CD4-positive, alpha-beta T cell treated with Interleukin-21 for 1 hour (primary cell): Measurements from ENCODE around the gene DEDD.

Experiments used
- DNase-seq: peaks from one replicate; pipeline ENCODE4 v3.0.0-alpha.2; 2020

The DEDD gene, protein sequence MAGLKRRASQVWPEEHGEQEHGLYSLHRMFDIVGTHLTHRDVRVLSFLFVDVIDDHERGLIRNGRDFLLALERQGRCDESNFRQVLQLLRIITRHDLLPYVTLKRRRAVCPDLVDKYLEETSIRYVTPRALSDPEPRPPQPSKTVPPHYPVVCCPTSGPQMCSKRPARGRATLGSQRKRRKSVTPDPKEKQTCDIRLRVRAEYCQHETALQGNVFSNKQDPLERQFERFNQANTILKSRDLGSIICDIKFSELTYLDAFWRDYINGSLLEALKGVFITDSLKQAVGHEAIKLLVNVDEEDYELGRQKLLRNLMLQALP

DNA sequence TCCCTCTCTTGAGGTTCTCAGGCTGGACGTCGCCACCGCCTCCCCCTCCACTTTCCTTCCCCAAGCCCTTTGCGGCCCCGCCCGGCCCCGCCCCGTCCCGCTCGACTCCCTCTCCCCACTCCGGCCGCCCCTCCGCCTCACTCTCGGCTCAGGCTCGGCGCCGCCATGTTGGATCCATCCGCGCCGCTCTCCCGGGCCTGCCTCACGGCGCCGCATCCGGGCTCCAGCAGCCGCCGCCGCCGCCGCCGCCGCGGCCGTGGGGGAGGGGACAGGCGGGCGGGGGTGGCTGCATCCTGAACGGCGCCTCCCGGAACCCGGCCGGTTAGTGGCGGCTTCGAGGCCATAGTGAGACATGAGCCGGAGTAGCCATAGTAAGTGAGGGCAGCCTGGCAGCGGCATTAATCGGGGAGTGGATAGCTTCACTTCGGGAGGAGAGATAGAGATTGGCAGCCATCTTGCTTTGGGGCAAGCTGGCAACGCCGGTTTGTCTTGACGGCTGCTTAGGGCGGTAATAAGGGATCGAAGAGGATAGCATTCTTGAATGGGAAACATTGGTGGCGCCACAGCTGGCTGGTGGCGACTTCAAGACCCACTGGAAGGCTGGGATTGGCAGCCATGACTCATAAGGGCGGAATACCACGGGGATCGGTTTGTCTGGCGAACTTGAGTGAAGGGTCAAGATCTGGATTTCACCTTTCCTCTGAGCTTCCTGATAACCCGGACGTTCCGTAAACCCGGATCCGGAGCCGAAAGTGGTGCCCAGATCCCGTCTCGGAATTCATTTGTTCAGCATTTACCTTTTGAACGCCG is at the start of gene DEDD:
TSS of gene DEDD (minus strand) at position 258 of the 810 bp plus-strand sequence. CDS start 8,205 bp downstream, outside the sequence.
- DNase-seq: peak; percentile 97

DNA sequence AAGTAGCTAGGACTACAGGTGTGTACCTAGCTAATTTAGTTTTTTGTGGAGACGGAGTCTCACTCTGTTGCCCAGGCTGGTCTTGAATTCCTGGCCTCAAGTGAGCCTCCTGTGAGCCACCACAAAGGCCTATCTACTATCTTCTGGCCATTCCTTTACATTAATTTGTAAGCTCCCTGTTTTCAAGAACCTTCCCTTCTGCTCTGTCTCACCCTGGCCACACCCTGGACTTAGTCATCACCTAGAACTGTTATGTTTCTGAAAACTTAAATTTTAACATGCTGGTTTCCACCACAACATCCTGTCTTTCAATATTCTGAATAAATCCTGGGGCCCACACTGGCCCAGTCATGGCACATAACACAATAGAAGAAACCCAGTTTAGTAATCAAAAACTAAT is 49.7 kb upstream of the DEDD start:
- peak; percentile 78 for DNase-seq

DNA sequence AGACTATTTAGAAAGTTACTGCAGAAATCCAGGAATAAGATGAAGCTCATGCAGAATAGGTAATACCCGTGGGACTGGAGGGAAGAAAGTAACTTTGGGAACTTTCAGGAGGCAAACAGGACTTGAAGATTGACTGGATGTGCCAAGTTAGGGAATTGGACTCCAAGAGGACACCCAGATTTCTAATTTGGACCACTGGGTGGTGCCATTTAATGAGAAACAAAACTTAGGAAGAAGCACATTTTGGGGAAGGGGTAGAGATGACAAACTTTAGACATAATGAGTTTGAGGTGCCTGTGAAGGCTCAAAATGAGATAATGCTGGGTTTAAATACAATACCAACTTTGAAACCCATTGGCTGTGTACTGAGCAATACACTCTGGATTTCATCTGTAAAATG is 48.2 kb upstream of the DEDD start:
- peak; percentile 41 for DNase-seq

DNA sequence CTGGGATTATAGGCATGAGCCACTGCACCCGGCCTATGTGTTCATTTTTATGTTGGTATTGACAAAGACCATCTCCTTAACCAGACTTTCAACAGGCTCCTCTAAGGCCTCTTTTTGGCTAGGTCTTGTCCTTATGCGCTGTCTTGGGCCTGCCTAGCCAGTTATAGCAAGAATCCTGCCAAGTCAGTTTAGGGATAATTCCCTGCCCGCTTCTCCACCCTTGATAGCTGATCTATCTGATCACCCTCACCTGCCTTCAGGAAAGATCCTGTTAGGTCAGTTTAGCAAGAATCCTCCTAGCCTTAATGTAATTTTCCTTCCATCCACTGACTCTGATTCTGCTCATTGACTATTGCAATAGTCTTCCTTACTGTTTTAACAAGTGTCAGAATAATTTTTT is 47.2 kb upstream of the DEDD start:
- DNase-seq: no peak

DNA sequence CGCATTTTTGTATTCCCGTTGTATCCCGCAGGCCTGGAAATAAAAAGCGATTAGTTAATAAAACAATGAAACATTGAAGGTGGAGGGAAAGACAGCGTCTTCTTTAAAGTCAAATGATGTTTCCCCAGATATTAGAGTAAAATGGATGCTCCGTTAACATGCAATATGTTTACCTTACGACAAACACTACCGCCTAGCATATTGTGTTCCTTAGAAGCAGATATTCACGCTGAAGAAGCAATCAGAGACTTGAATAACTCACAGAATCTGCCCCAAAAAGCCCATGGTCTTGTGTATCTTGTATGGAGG is 45.4 kb upstream of the DEDD start:
- DNase-seq: no peak

DNA sequence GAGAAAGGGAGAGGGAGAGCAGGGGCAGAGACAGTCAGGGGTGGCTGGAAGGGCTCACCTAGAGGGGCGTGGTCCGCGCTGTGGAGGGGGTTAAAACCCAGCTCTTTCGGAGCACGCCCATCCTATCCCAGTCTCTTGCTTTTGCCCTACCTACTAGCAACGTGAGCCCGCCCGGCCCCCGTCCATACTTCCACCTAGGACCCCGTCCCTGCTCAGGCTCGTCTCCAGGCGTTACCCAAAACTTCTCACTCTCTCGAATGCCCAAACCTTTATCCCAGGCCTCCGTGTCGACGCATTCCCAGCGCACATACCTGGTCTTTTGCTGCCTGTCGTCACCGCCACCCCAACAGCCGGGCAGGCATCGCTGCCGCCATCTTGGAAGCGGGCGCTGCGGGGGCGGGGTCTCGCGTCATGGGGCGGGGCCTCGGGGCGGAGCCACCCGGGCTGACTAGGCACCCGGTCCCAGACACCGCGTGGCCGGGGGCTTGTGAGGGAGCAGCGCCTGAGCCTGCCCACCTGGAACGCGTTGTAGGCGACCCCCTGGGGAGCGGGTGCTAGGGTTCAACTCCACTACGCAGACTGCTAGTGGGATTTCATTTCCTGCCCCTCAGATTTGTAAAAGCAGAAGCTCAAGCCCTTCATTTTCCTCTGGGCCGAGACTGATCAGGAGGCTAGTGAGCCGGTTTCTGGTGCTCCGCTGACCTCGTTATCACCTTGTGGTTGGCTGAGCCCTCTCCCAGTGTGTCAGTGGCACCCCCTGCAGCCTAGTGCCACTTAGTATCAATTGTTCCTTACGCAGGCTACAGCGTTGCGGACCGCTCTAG is 44.9 kb upstream of the DEDD start, which contains the start of gene B4GALT3:
TSS of gene B4GALT3 (minus strand) at position 396 of the 824 bp plus-strand sequence. CDS start 1,447 bp downstream, outside the sequence.
- peak; percentile 92 for DNase-seq

DNA sequence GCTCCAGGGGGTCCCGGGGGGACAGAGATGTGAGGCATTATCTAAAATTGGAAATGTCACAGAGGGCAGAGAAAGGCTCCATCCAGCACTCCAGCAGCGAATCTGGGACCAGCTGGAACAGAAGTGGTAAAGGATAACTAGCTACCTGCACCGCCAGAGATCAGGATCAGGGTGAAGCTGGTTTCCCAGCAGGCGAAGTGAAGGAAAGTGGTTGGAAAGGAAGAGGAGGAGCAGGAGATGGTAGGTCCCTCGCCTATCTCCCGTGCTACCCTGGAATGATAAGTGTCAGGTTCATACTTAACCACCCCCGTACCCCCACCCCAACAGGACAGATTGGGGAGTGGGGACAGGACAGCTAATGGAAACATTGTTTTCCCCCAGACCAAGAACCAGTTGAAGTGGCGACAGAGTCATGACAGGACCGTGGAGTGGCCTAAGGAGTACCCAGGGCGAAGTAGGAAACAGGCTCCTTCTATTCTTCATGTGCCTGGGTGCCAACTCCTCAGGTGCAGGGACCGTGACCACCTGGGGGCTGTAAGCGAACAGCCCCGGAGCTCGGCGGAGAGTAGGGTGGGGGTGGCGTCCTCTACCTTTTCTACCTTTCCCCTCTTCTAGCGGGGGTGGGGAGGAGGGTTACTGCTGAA is 44.1 kb upstream of the DEDD start:
- DNase-seq: no peak

DNA sequence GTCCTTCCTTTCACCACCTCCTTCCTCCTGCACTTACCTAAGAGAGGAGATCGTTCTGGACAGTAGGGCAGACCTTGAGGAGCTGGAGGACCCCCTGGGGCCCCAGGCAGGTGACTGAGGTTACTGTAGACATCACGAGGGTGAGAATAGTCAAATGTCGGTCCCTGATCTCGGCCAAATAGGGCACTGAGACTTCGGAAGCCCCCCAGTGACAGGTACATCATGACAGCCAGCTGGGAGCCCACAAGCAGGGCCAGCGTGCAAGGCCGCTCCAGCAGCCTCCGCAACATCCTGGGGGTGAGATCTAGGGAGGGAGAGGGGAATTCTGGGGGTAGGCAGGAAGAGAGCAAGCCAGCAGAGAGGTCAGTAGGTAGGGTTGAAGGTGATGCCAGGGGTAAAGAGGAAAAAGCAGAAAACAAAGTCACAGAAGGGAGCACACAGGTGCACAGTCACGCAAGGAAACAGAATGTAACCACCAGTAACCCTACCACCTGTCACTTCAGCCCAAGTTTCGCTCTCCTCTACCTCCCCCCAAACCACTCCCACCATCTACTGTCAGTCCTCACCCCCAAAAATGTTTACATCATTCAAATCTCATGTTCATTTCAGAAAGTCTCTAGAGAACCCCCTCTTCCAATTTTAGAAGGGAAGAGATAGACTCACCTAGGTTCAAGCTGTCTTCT is 43.4 kb upstream of the DEDD start:
- DNase-seq: no peak

DNA sequence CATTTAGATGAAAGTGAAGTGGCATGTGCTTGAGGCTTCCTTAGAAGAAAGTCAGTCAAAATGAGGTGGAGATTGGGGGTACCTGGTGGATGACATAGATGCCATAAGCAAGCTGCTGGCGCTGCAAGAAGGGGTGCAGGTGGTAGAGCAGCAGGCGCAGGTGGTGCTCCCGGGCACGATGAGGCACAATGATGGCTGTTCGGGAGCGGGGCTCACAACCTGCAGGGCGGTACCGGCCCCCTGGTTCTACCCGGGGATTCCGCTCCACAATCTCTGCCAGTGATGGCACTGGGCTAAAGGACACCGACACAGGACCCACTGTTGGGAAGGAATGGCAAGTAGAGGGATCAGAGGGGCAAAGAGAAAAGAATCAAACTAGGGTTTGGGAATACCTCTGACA is 42.4 kb upstream of the DEDD start:
- no peak for DNase-seq

DNA sequence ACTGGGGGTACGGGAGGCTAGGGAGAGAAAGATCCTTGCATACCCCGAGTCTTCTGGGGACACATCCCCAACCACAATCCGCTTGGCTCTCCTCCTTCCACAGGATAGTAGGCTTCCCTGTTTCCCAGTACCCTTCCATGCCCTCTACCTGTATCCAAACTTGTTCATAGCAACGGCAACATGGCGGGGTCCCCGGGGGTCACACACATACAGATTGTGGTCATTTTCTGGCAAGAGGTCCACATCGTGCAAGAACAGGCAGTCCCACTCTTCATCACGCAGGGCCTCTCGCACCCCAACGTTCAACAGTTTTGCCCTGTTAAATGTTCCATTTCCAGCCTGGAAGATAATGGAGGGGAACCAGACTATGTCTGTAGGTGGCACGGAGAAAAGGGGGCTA is 41.2 kb upstream of the DEDD start:
- DNase-seq: no peak

DNA sequence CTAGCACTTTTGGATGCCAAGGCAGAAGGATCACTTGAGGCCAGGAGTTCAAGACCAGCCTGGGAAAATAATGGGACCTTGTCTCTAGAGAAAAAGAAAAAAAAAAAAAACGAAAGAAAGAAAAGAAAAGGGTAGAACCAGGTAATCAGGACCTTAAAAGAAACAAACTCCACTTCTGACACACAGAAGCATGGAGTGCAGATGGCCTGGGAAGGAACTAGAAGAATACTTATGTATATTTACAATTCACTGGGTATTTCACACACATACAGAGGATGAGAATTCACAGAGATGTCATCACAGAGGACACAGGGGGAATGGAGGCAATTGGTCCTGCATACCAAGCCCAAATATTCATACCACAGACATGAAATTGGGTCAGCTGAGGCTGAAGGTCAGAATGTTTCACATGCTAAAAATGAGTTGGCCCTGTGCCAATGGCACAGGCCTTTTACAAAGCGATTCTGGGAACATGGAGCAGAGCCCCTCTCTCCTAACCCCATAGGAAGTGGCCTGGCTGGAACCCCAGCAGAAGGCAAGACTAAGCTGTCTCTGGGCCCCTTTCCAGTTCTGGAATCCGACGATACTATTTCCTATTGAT is 40.4 kb upstream of the DEDD start:
- DNase-seq: no peak

DNA sequence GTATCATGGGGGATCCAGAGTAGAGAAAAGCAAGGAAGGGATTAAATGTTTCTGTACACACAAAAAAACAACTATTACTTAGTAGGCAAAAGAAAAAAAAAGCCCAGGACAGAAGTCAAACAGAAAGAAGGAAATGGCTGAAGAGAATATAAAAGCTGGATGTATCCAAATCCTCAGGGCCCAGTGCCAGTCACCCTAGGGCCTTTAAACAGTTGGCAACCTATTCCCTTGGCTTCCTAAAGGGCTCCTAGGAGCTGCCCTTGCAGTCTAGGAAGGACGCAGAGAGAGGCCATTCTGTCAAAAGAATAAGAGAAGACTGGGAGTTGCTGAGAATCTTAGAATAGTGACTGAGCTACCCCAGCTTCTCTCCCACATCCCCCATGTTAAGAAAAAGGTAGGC is 39.9 kb upstream of the DEDD start:
- DNase-seq: no peak

DNA sequence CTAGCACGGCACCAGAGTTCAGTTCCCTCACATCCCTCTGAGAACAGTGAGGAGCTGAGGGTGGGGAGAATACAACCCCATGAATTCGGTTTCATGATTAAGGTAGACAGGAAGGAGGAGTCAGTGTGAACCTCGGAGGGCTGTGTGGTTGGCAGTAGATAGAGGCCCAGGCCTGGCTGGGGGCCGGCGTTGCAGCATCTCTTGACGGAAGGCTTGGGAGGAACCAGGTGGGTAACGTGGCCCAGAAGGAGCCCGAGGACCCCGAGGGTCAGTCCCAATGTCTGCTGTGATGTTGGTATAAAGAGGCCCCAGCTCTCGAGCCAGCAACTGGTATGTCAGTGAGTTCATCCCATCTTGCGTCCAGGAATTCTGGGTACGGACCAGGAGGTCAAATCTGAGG is 39.2 kb upstream of the DEDD start:
- DNase-seq: no peak

DNA sequence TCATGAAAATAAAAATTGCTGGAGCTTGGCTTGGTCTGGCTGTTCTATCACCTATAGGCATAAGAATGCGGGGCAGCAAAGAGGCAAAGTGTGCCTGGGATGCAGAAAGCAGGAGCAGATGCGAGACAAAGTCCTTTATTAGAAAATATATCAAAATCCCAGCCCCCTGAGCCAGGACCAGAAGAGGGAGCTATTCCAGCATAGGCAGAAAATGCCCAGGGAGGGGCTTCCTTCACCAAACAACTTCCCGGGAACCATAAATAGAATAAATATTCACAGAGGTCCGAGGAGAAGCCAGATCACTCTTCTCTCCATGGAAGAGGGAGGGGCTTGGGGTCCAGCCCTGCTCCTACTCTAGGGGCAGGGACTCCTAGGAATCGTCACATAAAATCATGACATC is 38.7 kb upstream of the DEDD start:
- DNase-seq: no peak

DNA sequence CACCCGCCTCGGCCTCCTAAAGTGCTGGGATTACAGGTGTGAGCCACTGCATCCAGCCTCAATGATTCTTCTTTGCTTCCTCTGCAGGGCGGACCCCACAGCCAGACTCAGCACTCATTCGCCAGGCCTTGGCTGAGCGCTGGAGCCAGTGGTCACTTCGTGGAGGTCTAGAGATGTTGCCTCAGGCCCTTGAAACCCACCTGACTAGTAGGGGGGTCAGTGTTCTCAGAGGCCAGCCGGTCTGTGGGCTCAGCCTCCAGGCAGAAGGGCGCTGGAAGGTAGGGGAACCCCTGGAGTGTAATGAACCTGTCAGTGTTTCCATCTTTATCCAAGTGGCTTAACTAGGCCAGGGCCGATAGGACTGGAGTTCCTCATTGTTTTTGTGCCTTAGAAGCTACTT is 36.4 kb upstream of the DEDD start:
- DNase-seq: no peak

DNA sequence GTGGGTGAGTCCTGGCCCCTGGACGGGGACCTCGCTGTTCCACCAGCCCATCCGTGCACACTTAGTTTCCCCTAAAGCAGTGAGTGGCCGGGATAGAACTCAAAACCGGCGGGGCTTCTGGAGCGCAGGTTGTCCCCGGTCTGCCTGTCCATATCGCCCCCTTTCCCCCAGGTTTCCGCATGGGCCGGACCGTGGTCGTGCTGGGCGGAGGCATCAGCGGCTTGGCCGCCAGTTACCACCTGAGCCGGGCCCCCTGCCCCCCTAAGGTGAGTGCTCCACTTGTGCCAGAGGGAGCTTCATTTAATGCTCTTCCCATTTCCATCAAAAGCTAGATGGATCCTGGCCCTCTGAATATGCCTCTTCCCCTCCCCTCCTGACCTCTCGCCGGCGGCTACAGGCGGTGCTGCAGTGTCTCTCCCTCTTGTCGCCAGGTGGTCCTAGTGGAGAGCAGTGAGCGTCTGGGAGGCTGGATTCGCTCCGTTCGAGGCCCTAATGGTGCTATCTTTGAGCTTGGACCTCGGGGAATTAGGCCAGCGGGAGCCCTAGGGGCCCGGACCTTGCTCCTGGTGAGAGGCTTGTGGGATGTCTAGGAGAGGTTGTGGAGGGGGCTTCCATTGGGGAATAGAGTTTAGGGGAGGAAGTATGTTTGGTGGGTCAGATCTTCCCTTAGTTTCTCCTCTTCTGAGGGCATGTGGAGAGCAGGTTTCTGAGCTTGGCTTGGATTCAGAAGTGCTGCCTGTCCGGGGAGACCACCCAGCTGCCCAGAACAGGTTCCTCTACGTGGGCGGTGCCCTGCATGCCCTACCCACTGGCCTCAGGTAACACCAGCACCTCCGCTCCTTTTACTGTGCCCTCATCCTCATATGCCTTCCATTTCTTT is 34.4 kb upstream of the DEDD start:
- DNase-seq: no peak

DNA sequence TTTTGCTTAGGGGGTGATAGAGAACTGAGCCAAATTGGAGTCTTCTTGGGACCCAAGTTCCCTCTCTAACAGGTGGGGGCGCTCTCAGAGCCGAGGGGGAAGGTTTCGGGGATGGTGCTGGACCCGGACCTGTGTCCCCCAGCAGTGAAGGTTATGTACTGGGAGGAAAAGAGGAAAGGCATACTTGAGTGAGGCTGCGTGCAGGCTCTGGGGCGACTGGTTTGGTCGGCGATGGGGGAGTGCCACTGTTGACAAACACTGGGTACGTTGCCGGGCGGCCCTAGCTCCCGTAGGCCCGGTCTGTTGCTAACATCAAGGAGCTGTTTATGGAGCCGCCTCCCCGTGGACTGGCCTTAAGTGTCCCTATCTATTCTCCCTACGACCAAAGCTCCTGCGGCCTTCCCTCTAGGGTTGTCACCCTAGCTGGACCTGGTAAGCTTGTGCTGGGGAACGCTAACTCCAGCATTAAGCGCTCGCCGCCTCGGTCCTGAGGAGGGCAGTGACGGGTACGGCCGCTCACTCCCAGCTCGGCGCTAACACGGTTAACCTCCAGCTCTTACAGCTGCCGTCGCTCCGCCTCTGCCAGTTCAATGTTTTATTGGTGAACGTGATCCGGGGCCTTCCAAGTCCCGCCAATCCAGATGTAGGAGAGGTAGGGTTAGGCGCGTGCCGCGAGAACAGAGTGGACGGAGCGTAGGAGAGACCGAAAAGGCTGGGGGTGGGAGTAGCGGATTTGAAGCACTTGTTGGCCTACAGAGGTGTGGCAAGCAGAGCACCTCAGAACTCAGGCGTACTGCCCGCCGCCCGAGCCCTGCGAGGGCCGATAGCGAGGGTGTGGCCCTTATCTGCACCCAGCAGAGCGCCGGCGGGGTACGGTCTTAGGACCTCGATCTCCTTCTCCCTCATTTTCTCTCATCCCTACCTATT is 33.5 kb upstream of the DEDD start, which contains the start of gene PPOX:
TSS of gene PPOX (plus strand) at position 685 of the 927 bp plus-strand sequence. CDS start 422 bp downstream, outside the sequence.
- peak; percentile 97 for DNase-seq

DNA sequence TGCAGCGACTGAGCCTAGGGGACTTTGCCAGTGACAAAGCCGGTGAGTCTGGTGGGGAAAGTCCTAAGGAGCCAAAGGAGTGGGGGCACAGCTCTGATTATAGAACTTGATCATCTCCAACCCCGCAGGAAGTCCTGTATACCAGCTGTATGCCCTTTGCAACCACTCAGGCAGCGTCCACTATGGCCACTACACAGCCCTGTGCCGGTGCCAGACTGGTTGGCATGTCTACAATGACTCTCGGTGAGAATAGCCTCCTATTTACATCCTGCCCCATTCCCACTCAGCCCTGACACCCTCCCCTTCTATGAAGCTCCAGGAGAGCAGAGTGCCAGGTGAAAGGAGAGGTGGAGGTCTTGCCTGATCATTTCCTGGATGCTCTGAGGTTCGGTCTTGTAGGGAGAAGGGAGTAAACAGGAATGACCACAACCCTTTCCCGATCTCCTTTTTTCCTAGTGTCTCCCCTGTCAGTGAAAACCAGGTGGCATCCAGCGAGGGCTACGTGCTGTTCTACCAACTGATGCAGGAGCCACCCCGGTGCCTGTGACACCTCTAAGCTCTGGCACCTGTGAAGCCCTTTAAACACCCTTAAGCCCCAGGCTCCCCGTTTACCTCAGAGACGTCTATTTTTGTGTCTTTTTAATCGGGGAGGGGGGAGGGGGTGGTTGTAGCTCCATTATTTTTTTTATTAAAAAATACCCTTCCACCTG is 32.6 kb upstream of the DEDD start:
- no peak for DNase-seq

DNA sequence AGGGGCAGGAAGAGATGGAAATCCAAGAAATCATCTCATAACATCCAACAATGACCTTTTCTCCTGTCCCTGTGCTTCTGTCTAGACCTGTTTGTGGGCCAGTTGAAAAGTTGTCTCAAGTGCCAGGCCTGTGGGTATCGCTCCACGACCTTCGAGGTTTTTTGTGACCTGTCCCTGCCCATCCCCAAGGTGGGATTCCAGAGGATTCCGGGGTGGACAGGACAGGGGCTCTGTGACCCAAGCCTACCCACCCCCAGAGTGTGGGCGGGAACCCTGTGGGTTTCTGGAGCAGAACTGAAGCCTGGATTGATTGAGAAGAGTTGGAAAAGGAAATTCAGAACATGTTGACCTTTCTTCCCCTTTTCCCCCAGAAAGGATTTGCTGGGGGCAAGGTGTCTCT is 31.3 kb upstream of the DEDD start:
- no peak for DNase-seq
